Memory B cell (primary cell): ENCODE measurements around the gene RGS6.

Experiments
- ATAC-seq: fragments of 150-1000 bp; cut with Tn5 transposase; 2 replicates; pipeline ENCODE4 v1.10.0; 2021; ENCODE audit warnings: low read depth, mild to moderate bottlenecking, moderate library complexity
- DNase-seq, 2 donors: peaks; one replicate each; pipeline ENCODE4 v3.0.0; 2022; ENCODE audit warnings: low spot score in 2 of 2
- H3K27ac Mint-ChIP-seq: one replicate; pipeline ENCODE4 v1.8.0; 2022; ENCODE audit warnings: mild to moderate bottlenecking, moderate library complexity, mixed read lengths
- H3K27me3 Mint-ChIP-seq: one replicate; pipeline ENCODE4 v1.8.0; 2022; ENCODE audit warnings: mixed read lengths
- H3K36me3 Mint-ChIP-seq: one replicate; pipeline ENCODE4 v1.8.0; 2022; ENCODE audit warnings: mild to moderate bottlenecking, mixed read lengths
- H3K4me1 Mint-ChIP-seq: one replicate; pipeline ENCODE4 v1.8.0; 2022; ENCODE audit warnings: mixed read lengths
- H3K4me3 Mint-ChIP-seq: one replicate; pipeline ENCODE4 v1.8.0; 2022; ENCODE audit warnings: mild to moderate bottlenecking, moderate library complexity, mixed read lengths
- H3K9me3 Mint-ChIP-seq: one replicate; pipeline ENCODE4 v1.8.0; 2022; ENCODE audit warnings: mixed read lengths

Gene RGS6

GRCh38 chr14:71960494-71961353, 28.5 kb downstream of the RGS6 start:
- no peak overlapping the region for H3K4me3 Mint-ChIP-seq
- no peaks in the 10 kb centered on the region for H3K9me3 Mint-ChIP-seq
- no peak overlapping the region for H3K27ac Mint-ChIP-seq
- H3K4me1 Mint-ChIP-seq = no peaks in the 10 kb centered on the region
- peaks cover 14% of the 10 kb centered on the region for H3K27me3 Mint-ChIP-seq
- no peaks in the 10 kb centered on the region for H3K36me3 Mint-ChIP-seq
- ATAC-seq (no peak), DNase-seq (no peak)

- Mint-ChIP-seq H3K27ac (no peak overlapping the region), H3K4me3 (no peak overlapping the region), H3K9me3 (no peaks in the 10 kb centered on the region), H3K27me3 (peaks cover 10% of the 10 kb centered on the region), H3K4me1 (no peaks in the 10 kb centered on the region), H3K36me3 (no peaks in the 10 kb centered on the region)
- ATAC-seq (no peak), DNase-seq (no peak)
These were observed 29.7 kb downstream of the RGS6 start for GRCh38 chr14:71961972-71962371.

GRCh38 chr14:71964716-71965115, 32.5 kb downstream of the RGS6 start:
- no peaks in the 10 kb centered on the region for H3K36me3 Mint-ChIP-seq
- H3K27ac Mint-ChIP-seq = no peak overlapping the region
- peaks cover 2% of the 10 kb centered on the region for H3K9me3 Mint-ChIP-seq
- no peaks in the 10 kb centered on the region for H3K4me1 Mint-ChIP-seq
- no peak overlapping the region for H3K4me3 Mint-ChIP-seq
- DNase-seq (no peak), ATAC-seq (no peak)
- peaks cover 6% of the 10 kb centered on the region for H3K27me3 Mint-ChIP-seq

- Mint-ChIP-seq H3K4me1 (no peaks in the 10 kb centered on the region), H3K27ac (no peak overlapping the region), H3K36me3 (no peaks in the 10 kb centered on the region), H3K9me3 (peaks cover 2% of the 10 kb centered on the region), H3K27me3 (peaks cover 4% of the 10 kb centered on the region), H3K4me3 (no peak overlapping the region)
- ATAC-seq (no peak), DNase-seq (no peak)
These were observed 34.3 kb downstream of the RGS6 start for GRCh38 chr14:71966528-71966927.

- Mint-ChIP-seq H3K9me3 (peaks cover 2% of the 10 kb centered on the region), H3K4me3 (no peak overlapping the region), H3K4me1 (no peaks in the 10 kb centered on the region), H3K36me3 (no peaks in the 10 kb centered on the region), H3K27ac (no peak overlapping the region), H3K27me3 (peaks cover 6% of the 10 kb centered on the region)
- DNase-seq (no peak), ATAC-seq (no peak)
These were observed 35.5 kb downstream of the RGS6 start for GRCh38 chr14:71967704-71968103.

- H3K27me3 Mint-ChIP-seq = peaks cover 5% of the 10 kb centered on the region
- no peaks in the 10 kb centered on the region for H3K36me3 Mint-ChIP-seq
- no peak for ATAC-seq
- DNase-seq = no peak
- peaks cover 2% of the 10 kb centered on the region for H3K9me3 Mint-ChIP-seq
- H3K27ac Mint-ChIP-seq = no peak overlapping the region
- no peak overlapping the region for H3K4me3 Mint-ChIP-seq
- no peaks in the 10 kb centered on the region for H3K4me1 Mint-ChIP-seq
These were observed 38.0 kb downstream of the RGS6 start for GRCh38 chr14:71970272-71970671.

GRCh38 chr14:71985538-71986189, 53.4 kb downstream of the RGS6 start:
- Mint-ChIP-seq H3K27me3 (peaks cover 2% of the 10 kb centered on the region), H3K9me3 (no peaks in the 10 kb centered on the region), H3K4me1 (no peaks in the 10 kb centered on the region), H3K36me3 (no peaks in the 10 kb centered on the region), H3K4me3 (no peak overlapping the region), H3K27ac (no peak overlapping the region)
- ATAC-seq (no peak), DNase-seq (no peak)

GRCh38 chr14:71988476-71988875, 56.2 kb downstream of the RGS6 start:
- Mint-ChIP-seq H3K9me3 (no peaks in the 10 kb centered on the region), H3K27ac (no peak overlapping the region), H3K27me3 (peaks cover 3% of the 10 kb centered on the region), H3K4me1 (no peaks in the 10 kb centered on the region), H3K4me3 (no peak overlapping the region), H3K36me3 (no peaks in the 10 kb centered on the region)
- DNase-seq = no peak
- no peak for ATAC-seq

- no peaks in the 10 kb centered on the region for H3K36me3 Mint-ChIP-seq
- ATAC-seq = no peak
These were observed 56.7 kb downstream of the RGS6 start for GRCh38 chr14:71988939-71989338.

GRCh38 chr14:71994416-71994815, 62.2 kb downstream of the RGS6 start:
- Mint-ChIP-seq H3K4me3 (no peak overlapping the region), H3K27ac (no peak overlapping the region), H3K4me1 (no peaks in the 10 kb centered on the region), H3K36me3 (no peaks in the 10 kb centered on the region), H3K9me3 (peaks cover 1% of the 10 kb centered on the region), H3K27me3 (peaks cover 7% of the 10 kb centered on the region)
- DNase-seq (no peak), ATAC-seq (no peak)

More at GRCh38 chr14:71988939-71989338, 56.7 kb downstream of the RGS6 start:
- Mint-ChIP-seq H3K4me1 (no peaks in the 10 kb centered on the region), H3K4me3 (no peak overlapping the region), H3K27ac (no peak overlapping the region), H3K27me3 (peaks cover 3% of the 10 kb centered on the region), H3K9me3 (no peaks in the 10 kb centered on the region)
- DNase-seq = no peak

- Mint-ChIP-seq H3K4me1 (peaks cover 2% of the 10 kb centered on the region), H3K27ac (no peak overlapping the region), H3K27me3 (peaks cover 12% of the 10 kb centered on the region), H3K4me3 (no peak overlapping the region), H3K36me3 (no peaks in the 10 kb centered on the region), H3K9me3 (peaks cover 4% of the 10 kb centered on the region)
- DNase-seq = no peak
- no peak for ATAC-seq
These were observed 63.5 kb downstream of the RGS6 start for GRCh38 chr14:71995741-71996140.

GRCh38 chr14:71996610-71997009, 64.4 kb downstream of the RGS6 start:
- peaks cover 4% of the 10 kb centered on the region for H3K9me3 Mint-ChIP-seq
- no peak overlapping the region for H3K27ac Mint-ChIP-seq

GRCh38 chr14:72000907-72001306, 68.7 kb downstream of the RGS6 start:
- Mint-ChIP-seq H3K9me3 (peaks cover 4% of the 10 kb centered on the region), H3K27me3 (peaks cover 8% of the 10 kb centered on the region), H3K4me1 (peaks cover 2% of the 10 kb centered on the region), H3K36me3 (no peaks in the 10 kb centered on the region), H3K27ac (no peak overlapping the region), H3K4me3 (no peak overlapping the region)
- DNase-seq (no peak), ATAC-seq (no peak)

More at GRCh38 chr14:71996610-71997009, 64.4 kb downstream of the RGS6 start:
- H3K36me3 Mint-ChIP-seq = no peaks in the 10 kb centered on the region
- ATAC-seq (no peak), DNase-seq (no peak)
- no peak overlapping the region for H3K4me3 Mint-ChIP-seq
- peaks cover 11% of the 10 kb centered on the region for H3K27me3 Mint-ChIP-seq
- peaks cover 2% of the 10 kb centered on the region for H3K4me1 Mint-ChIP-seq

GRCh38 chr14:72002731-72003130, 70.5 kb downstream of the RGS6 start:
- H3K27ac Mint-ChIP-seq = no peak overlapping the region
- no peaks in the 10 kb centered on the region for H3K36me3 Mint-ChIP-seq
- peaks cover 4% of the 10 kb centered on the region for H3K9me3 Mint-ChIP-seq
- DNase-seq = no peak
- H3K4me3 Mint-ChIP-seq = no peak overlapping the region
- peaks cover 8% of the 10 kb centered on the region for H3K27me3 Mint-ChIP-seq
- no peak for ATAC-seq
- H3K4me1 Mint-ChIP-seq = peaks cover 2% of the 10 kb centered on the region
